Neural progenitor cell (in vitro differentiated cells): ENCODE data around the gene PPARG. TPM values are rescaled to one million over a fixed set of nuclear protein-coding genes. Genes with fewer than 3 reads are reported as not detected.

Experiments used
- DNase-seq: peaks from one replicate; pipeline ENCODE4 v3.0.0-alpha.2; 2016; ENCODE audit warnings: low spot score
- H2AFZ ChIP-seq: fragments of 200-600 bp; sonication (generic); replicated peaks from 2 replicates; pipeline ENCODE4 v1.6.1; 2016; ENCODE audit warnings: antibody characterized with exemption
- H3F3A ChIP-seq: fragments of 200-600 bp; sonication (generic); 2 replicates; pipeline ENCODE4 v1.6.1; 2016; ENCODE audit warnings: antibody characterized with exemption, low read depth
- H3K27ac ChIP-seq: fragments of 200-600 bp; sonication (generic); 2 replicates; pipeline ENCODE4 v1.5.1; 2016; ENCODE audit warnings: mild to moderate bottlenecking
- H3K27me3 ChIP-seq: fragments of 200-600 bp; sonication (generic); 2 replicates; pipeline ENCODE4 v1.6.1; 2016; ENCODE audit warnings: mild to moderate bottlenecking, moderate library complexity
- H3K36me3 ChIP-seq: fragments of 200-600 bp; sonication (generic); 2 replicates; pipeline ENCODE4 v1.5.1; 2016
- H3K4me1 ChIP-seq: fragments of 200-600 bp; sonication (generic); 2 replicates; pipeline ENCODE4 v1.6.1; 2016; ENCODE audit warnings: mixed run types
- H3K4me2 ChIP-seq: fragments of 200-600 bp; sonication (generic); 2 replicates; pipeline ENCODE4 v1.6.1; 2016
- H3K4me3 ChIP-seq: fragments of 200-600 bp; sonication (generic); 2 replicates; pipeline ENCODE4 v1.5.1; 2016
- H3K79me2 ChIP-seq: fragments of 200-600 bp; sonication (generic); 2 replicates; pipeline ENCODE4 v1.6.1; 2016; ENCODE audit warnings: low read depth
- H3K9ac ChIP-seq: fragments of 200-600 bp; sonication (generic); 2 replicates; pipeline ENCODE4 v1.6.1; 2016
- H3K9me3 ChIP-seq: fragments of 200-600 bp; sonication (generic); 2 replicates; pipeline ENCODE4 v1.5.1; 2016; ENCODE audit warnings: low read depth
- H4K20me1 ChIP-seq: fragments of 200-600 bp; sonication (generic); 2 replicates; pipeline ENCODE4 v1.6.1; 2016; ENCODE audit warnings: low read depth
- H3K27ac Mint-ChIP-seq: 3 replicates; pipeline ENCODE4 v1.8.0; 2021; ENCODE audit warnings: mixed read lengths
- H3K27me3 Mint-ChIP-seq: 2 replicates; pipeline ENCODE4 v1.8.0; 2022; ENCODE audit warnings: low read depth, mild to moderate bottlenecking, inconsistent platforms, moderate library complexity, mixed read lengths; ENCODE audit not compliant: insufficient read depth
- H3K36me3 Mint-ChIP-seq: 3 replicates; pipeline ENCODE4 v1.8.0; 2021; ENCODE audit warnings: mixed read lengths
- H3K4me1 Mint-ChIP-seq: 3 replicates; pipeline ENCODE4 v1.8.0; 2021; ENCODE audit warnings: mixed read lengths
- H3K4me3 Mint-ChIP-seq: 3 replicates; pipeline ENCODE4 v1.8.0; 2021; ENCODE audit warnings: mild to moderate bottlenecking, moderate library complexity, mixed read lengths
- H3K9me3 Mint-ChIP-seq: 3 replicates; pipeline ENCODE4 v1.8.0; 2020; ENCODE audit warnings: mixed read lengths
- EZH2 ChIP-seq: fragments of 200-600 bp; sonication (generic); IDR thresholded peaks from 2 replicates; pipeline ENCODE4 v1.6.1; 2017; ENCODE audit warnings: antibody characterized with exemption, mild to moderate bottlenecking, moderate library complexity
- EZH2phosphoT487 ChIP-seq: fragments of 200-600 bp; sonication (generic); IDR thresholded peaks from 2 replicates; pipeline ENCODE4 v1.6.1; 2017; ENCODE audit warnings: antibody characterized with exemption
- total RNA-seq: library from RNA; depleted of rRNA; stranded (reverse); fragments of >200 nt; gene quantifications from 2 replicates; pipeline ENCODE4 v1.2.3, GENCODE V29; 2015; ENCODE audit warnings: low replicate concordance
- TF ChIP-seq, protein P1 (sequence below): fragments of 200-600 bp; sonication (generic); IDR thresholded peaks from 2 replicates; pipeline ENCODE4 v1.5.1; 2017; ENCODE audit warnings: antibody characterized with exemption, mild to moderate bottlenecking

The PPARG gene
- total RNA-seq, 1 donor from 2014 or later = not detected

DNA sequence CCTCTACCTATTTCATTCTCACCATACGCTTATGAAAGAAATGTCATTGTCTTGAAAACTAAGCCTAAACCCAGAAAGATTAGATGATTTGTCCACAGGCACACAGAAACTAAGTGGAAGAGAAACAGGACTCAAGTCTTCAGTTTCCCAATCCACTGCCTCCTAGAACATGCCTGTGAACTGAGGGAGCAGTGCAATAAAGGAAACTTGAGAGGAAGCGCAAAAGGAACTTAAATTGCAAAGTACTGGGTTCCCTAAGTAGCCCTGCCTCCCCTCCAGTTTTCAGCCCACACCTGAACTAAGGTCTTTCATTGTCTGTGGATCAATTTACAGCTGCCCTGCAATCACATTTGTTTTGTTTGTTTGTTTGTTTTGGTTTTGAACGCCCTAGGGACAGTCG, 138.7 kb downstream of the PPARG start:
- H3K27me3 Mint-ChIP-seq = peaks cover 2% of the 10 kb centered on the region

DNA sequence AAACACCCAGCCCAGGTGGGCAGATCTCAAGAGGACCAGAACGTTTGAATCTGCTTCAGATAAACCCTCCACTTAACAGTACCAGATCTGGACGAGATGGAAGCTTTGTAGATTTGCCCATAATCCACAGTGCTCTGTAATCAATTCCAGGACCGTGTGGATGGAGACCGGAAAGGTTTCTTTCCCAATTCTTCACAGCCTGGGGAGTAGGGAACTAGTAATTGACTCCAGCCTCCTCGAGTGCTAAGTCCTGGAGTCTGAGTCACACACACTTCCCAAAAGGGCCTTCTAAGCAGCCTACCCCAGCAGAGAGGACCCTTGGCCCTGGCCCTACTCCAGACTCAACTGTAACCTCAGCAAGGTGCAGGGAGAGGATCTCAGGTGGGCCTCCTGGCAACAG, 139.3 kb downstream of the PPARG start:
- Mint-ChIP-seq H3K4me1 (peaks cover 17% of the 10 kb centered on the region), H3K27ac (no peak overlapping the region), H3K4me3 (no peak overlapping the region), H3K27me3 (peaks cover 2% of the 10 kb centered on the region), H3K9me3 (no peaks in the 10 kb centered on the region), H3K36me3 (no peaks in the 10 kb centered on the region)
- Histone ChIP-seq H3K36me3 (no peaks in the 10 kb centered on the region), H3K4me1 (peaks cover 9% of the 10 kb centered on the region), H2AFZ (no peak overlapping the region), H3K79me2 (no peaks in the 10 kb centered on the region), H3F3A (no peaks in the 10 kb centered on the region), H3K27me3 (no peaks in the 10 kb centered on the region), H4K20me1 (no peaks in the 10 kb centered on the region), H3K9me3 (no peaks in the 10 kb centered on the region), H3K4me2 (no peak overlapping the region), H3K4me3 (no peak overlapping the region), H3K27ac (no peak overlapping the region), H3K9ac (no peak overlapping the region)
- DNase-seq = no peak
- TF ChIP-seq EZH2phosphoT487 = no peak
- TF ChIP-seq, protein P1, sequence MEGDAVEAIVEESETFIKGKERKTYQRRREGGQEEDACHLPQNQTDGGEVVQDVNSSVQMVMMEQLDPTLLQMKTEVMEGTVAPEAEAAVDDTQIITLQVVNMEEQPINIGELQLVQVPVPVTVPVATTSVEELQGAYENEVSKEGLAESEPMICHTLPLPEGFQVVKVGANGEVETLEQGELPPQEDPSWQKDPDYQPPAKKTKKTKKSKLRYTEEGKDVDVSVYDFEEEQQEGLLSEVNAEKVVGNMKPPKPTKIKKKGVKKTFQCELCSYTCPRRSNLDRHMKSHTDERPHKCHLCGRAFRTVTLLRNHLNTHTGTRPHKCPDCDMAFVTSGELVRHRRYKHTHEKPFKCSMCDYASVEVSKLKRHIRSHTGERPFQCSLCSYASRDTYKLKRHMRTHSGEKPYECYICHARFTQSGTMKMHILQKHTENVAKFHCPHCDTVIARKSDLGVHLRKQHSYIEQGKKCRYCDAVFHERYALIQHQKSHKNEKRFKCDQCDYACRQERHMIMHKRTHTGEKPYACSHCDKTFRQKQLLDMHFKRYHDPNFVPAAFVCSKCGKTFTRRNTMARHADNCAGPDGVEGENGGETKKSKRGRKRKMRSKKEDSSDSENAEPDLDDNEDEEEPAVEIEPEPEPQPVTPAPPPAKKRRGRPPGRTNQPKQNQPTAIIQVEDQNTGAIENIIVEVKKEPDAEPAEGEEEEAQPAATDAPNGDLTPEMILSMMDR = no peak
- TF ChIP-seq EZH2 = no peak

More for the DNA sequence above, 138.7 kb downstream of the PPARG start:
- Mint-ChIP-seq H3K9me3 (no peaks in the 10 kb centered on the region), H3K4me1 (peaks cover 17% of the 10 kb centered on the region), H3K4me3 (no peak overlapping the region), H3K27ac (no peak overlapping the region), H3K36me3 (no peaks in the 10 kb centered on the region)
- Histone ChIP-seq H3F3A (no peaks in the 10 kb centered on the region), H3K4me1 (peaks cover 9% of the 10 kb centered on the region), H4K20me1 (no peaks in the 10 kb centered on the region), H3K4me3 (no peak overlapping the region), H3K79me2 (no peaks in the 10 kb centered on the region), H3K27ac (no peak overlapping the region), H3K27me3 (no peaks in the 10 kb centered on the region), H3K4me2 (no peak overlapping the region), H2AFZ (peak overlapping the region; percentile 68), H3K9ac (no peak overlapping the region), H3K9me3 (no peaks in the 10 kb centered on the region), H3K36me3 (no peaks in the 10 kb centered on the region)
- TF ChIP-seq EZH2phosphoT487 (no peak), EZH2 (no peak)
- TF ChIP-seq, protein P1 = no peak
- no peak for DNase-seq

DNA sequence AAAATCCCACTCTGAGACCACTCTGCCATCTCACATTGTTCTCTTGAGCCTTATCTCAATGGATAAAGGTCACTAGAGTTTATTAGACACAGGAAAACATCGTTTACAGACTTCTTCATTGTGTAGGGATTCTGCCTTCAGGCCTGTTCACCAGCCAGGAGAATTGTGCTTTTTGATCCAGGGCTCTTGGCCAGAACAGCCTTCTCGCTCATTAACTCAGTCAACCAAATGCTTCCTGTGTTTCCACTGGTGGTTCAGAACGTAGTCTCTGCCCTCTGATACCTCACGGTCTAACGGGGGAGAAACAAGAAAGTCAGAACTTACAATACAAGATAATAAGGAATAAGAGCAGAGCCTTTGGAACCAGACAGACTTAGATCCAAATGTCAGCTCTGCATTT, 141.2 kb downstream of the PPARG start:
- Histone ChIP-seq H4K20me1 (no peaks in the 10 kb centered on the region), H2AFZ (no peak overlapping the region), H3K9me3 (no peaks in the 10 kb centered on the region), H3K27me3 (no peaks in the 10 kb centered on the region), H3K4me3 (no peak overlapping the region), H3K4me2 (no peak overlapping the region), H3K79me2 (no peaks in the 10 kb centered on the region), H3K9ac (no peak overlapping the region), H3K27ac (no peak overlapping the region), H3K36me3 (no peaks in the 10 kb centered on the region), H3K4me1 (peaks cover 9% of the 10 kb centered on the region), H3F3A (no peaks in the 10 kb centered on the region)
- Mint-ChIP-seq H3K27me3 (peaks cover 5% of the 10 kb centered on the region), H3K4me1 (peaks cover 14% of the 10 kb centered on the region), H3K27ac (no peak overlapping the region), H3K4me3 (no peak overlapping the region), H3K36me3 (no peaks in the 10 kb centered on the region), H3K9me3 (no peaks in the 10 kb centered on the region)
- no peak for TF ChIP-seq EZH2
- TF ChIP-seq, protein P1 = no peak
- no peak for TF ChIP-seq EZH2phosphoT487
- DNase-seq = no peak
